ENCODE measurements around the gene RNPEPL1. TPM values are rescaled to one million over a fixed set of nuclear protein-coding genes. Genes with fewer than 3 reads are reported as not detected.

RNPEPL1 gene
- total and polyA plus RNA-seq, 12 donors: 5.1 to 259 (median 59.5) TPM

DNA sequence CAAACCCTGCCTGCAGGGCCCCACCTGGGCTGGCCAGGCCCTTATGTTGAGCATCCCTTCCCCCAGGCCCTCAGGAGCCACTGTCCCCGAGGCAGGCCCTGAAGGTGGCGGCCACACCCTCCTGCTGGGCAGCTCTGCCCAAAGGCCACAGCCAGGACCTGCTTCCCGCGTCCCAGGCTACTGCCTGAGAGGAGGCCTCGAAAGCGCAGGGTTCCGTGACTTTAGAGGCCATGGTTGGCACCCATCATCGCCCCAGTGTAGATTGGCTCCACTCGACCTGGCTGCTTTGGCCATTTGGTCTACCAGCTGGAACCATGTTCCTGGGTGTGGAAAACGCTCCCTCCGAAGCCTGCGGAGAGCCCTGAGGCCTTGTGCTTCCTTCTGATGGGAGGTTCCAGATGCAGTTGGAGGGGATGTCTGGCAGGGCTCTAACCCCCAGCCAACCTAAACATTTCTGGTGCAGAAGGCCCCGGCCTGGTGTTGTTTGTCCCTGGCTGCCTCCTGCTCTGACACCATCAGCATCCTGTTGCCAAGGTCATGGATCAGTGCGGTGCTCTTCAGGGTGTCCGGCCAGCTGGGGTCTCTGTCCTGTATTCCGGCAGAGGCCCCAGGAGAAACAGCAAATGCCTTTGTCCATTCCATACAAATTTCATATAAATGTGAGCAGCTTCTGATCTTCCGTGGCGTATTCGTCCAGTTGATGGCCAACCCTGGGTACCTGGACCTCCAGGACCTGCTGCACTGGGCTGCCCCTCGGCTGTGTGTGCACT lies 33.0 kb downstream of the RNPEPL1 start:
- DNase-seq: peak in 2 of 7 donors; percentile 3 to 10
- Histone ChIP-seq H3K4me1 (replicated peaks in 1 of 2) (no peaks in the 10 kb centered on the region), H3K27ac (no peak overlapping the region)

GRCh38 chr2:240601831-240602160 lies 33.5 kb downstream of the RNPEPL1 start:
- no peaks in the 10 kb centered on the region for H3K4me1 ChIP-seq (replicated peaks in 1 of 2)
- H3K27me3 ChIP-seq: no peaks in the 10 kb centered on the region
- intact Hi-C loops (cut with DNase I): no loop called here
- peak in 2 of 7 donors; percentile 5 to 8 for DNase-seq
- peaks cover 0 to 18% of the 10 kb centered on the region in 2 donors for H3K36me3 ChIP-seq (replicated peaks in 1 of 2)
- no peak overlapping the region for H3K4me3 ChIP-seq
- TF ChIP-seq, protein P1, sequence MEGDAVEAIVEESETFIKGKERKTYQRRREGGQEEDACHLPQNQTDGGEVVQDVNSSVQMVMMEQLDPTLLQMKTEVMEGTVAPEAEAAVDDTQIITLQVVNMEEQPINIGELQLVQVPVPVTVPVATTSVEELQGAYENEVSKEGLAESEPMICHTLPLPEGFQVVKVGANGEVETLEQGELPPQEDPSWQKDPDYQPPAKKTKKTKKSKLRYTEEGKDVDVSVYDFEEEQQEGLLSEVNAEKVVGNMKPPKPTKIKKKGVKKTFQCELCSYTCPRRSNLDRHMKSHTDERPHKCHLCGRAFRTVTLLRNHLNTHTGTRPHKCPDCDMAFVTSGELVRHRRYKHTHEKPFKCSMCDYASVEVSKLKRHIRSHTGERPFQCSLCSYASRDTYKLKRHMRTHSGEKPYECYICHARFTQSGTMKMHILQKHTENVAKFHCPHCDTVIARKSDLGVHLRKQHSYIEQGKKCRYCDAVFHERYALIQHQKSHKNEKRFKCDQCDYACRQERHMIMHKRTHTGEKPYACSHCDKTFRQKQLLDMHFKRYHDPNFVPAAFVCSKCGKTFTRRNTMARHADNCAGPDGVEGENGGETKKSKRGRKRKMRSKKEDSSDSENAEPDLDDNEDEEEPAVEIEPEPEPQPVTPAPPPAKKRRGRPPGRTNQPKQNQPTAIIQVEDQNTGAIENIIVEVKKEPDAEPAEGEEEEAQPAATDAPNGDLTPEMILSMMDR (IDR thresholded peaks at IDR 0.05): no peak
- no peak for TF ChIP-seq POLR2A (IDR thresholded peaks at IDR 0.05)
- H3K27ac ChIP-seq: no peak overlapping the region
- no peaks in the 10 kb centered on the region for H3K9me3 ChIP-seq (replicated peaks in 1 of 3)
- 88 to 93% (median 91%) methylated on average over 6 to 11 of the region's 11 CpGs for WGBS, 4 donors

More for the DNA sequence above, 33.0 kb downstream of the RNPEPL1 start:
- WGBS, 4 donors: 77 to 83% (median 77%) methylated on average over 15 to 20 of the region's 20 CpGs
- no peaks in the 10 kb centered on the region for H3K9me3 ChIP-seq (replicated peaks in 1 of 3)
- no peak overlapping the region for H3K4me3 ChIP-seq
- TF ChIP-seq, protein P1 (IDR thresholded peaks at IDR 0.05): no peak
- TF ChIP-seq POLR2A (IDR thresholded peaks at IDR 0.05): no peak
- intact Hi-C loops (cut with DNase I): no loop called here
- peaks cover 0 to 18% of the 10 kb centered on the region in 2 donors for H3K36me3 ChIP-seq (replicated peaks in 1 of 2)
- no peaks in the 10 kb centered on the region for H3K27me3 ChIP-seq

GRCh38 chr2:240602266-240603050 lies 34.2 kb downstream of the RNPEPL1 start:
- Histone ChIP-seq H3K27ac (no peak overlapping the region), H3K27me3 (no peaks in the 10 kb centered on the region), H3K9me3 (replicated peaks in 1 of 3) (no peaks in the 10 kb centered on the region), H3K4me1 (replicated peaks in 1 of 2) (no peaks in the 10 kb centered on the region), H3K36me3 (replicated peaks in 1 of 2) (peaks cover 0 to 18% of the 10 kb centered on the region in 2 donors), H3K4me3 (no peak overlapping the region)
- TF ChIP-seq, protein P1 (IDR thresholded peaks at IDR 0.05): no peak
- no peak for TF ChIP-seq POLR2A (IDR thresholded peaks at IDR 0.05)
- 84 to 94% (median 89%) methylated on average over 13 to 32 of the region's 32 CpGs for WGBS, 4 donors
- intact Hi-C loops (cut with DNase I): no loop called here
- peak in 2 of 7 donors; percentile 4 to 12 for DNase-seq

- Histone ChIP-seq H3K27ac (no peak overlapping the region), H3K4me1 (replicated peaks in 1 of 2) (no peaks in the 10 kb centered on the region), H3K27me3 (no peaks in the 10 kb centered on the region), H3K9me3 (replicated peaks in 1 of 3) (no peaks in the 10 kb centered on the region), H3K4me3 (no peak overlapping the region), H3K36me3 (replicated peaks in 1 of 2) (peaks cover 0 to 11% of the 10 kb centered on the region in 2 donors)
- intact Hi-C loops (cut with DNase I): no loop called here
- TF ChIP-seq, protein P1 (IDR thresholded peaks at IDR 0.05): no peak
- no peak for TF ChIP-seq POLR2A (IDR thresholded peaks at IDR 0.05)
- DNase-seq: peak in 1 of 7 donors; percentile 10
- 80 to 93% (median 89%) methylated on average over 9 to 22 of the region's 22 CpGs for WGBS, 4 donors
Observed at GRCh38 chr2:240603081-240603835, 35.0 kb downstream of the RNPEPL1 start.

All from adrenal gland (tissue), 12 donors.